ENCODE measurements around the gene TSPAN8.
A peak's percentile ranks its signal among the peaks of the same experiment; 100 is the strongest.

Gene TSPAN8

DNA sequence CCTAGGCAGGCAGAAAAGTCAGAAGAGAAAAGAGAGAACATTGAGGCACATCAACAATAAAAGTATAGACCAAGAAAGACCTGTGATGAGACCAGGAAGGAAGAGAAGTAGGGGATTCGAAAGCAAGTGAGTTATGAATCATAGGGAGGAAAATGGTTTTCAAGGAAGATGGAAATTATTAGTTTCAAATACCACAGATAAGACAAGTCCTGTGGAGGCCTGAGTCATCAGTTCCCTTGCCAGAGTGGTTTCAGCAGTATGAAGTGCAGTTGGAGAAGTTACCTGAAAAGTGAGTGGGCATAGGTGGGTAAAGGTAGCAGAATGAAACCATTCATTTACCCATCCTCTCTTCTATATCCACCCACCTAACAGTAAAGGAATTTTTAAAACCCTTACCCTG is 25.2 kb upstream of the TSPAN8 start:
- ChIA-PET POLR2A (ENCODE audit: low non-redundant PET) (no interaction called here), CTCF (no interaction called here)
- TF ChIP-seq, protein P1, sequence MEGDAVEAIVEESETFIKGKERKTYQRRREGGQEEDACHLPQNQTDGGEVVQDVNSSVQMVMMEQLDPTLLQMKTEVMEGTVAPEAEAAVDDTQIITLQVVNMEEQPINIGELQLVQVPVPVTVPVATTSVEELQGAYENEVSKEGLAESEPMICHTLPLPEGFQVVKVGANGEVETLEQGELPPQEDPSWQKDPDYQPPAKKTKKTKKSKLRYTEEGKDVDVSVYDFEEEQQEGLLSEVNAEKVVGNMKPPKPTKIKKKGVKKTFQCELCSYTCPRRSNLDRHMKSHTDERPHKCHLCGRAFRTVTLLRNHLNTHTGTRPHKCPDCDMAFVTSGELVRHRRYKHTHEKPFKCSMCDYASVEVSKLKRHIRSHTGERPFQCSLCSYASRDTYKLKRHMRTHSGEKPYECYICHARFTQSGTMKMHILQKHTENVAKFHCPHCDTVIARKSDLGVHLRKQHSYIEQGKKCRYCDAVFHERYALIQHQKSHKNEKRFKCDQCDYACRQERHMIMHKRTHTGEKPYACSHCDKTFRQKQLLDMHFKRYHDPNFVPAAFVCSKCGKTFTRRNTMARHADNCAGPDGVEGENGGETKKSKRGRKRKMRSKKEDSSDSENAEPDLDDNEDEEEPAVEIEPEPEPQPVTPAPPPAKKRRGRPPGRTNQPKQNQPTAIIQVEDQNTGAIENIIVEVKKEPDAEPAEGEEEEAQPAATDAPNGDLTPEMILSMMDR (conservative IDR thresholded peaks at IDR 0.05; ENCODE audit: low read depth) = no peak
- H3K27ac ChIP-seq = no peak overlapping the region
- DNase-seq (ENCODE audit: low spot score) = peak; percentile 8

DNA sequence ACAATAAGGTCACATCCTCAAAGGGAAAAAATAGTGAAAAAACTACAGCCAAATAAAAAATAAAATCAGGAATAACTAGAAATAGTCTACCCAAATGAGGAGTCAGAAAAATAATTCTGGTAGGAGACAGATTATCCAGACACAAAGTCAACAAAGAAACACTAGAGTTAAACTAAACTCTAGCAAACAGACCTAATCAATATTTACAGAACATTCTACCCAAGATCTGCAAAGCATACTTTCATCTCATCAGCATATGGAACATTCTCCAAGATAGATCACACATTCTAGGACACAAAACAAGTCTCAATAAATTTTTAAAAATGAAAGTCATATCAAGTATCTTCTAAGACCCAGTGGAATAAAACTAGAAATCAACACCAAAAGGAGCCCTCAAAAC is 20.4 kb upstream of the TSPAN8 start:
- DNase-seq (ENCODE audit: low spot score) = no peak
- POLR2A ChIA-PET (ENCODE audit: low non-redundant PET) = no interaction called here
- no peak overlapping the region for H3K27ac ChIP-seq
- CTCF ChIA-PET = no interaction called here
- TF ChIP-seq, protein P1 (conservative IDR thresholded peaks at IDR 0.05; ENCODE audit: low read depth) = no peak

DNA sequence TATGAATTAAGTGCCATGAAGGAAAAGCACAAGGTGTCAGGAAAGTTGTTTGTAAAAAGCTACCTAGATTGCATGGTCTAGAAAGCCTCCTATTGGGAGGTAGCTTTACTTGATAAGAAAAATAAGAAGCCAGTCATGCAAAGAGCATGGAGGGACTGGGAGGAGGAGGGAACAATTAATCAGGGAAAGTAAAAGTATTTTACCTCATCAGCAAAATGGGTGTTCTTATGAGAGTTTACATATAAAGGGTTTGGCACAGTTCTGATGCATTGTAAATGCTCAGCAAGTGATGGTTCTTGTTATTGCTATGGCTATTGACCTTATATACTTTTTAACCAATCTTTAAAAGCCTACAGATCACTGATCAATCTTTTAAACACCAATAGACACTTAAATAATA is 17.0 kb upstream of the TSPAN8 start:
- no peak overlapping the region for H3K27ac ChIP-seq
- CTCF ChIA-PET = no interaction called here
- TF ChIP-seq, protein P1 (conservative IDR thresholded peaks at IDR 0.05; ENCODE audit: low read depth) = no peak
- POLR2A ChIA-PET (ENCODE audit: low non-redundant PET) = no interaction called here
- no peak for DNase-seq (ENCODE audit: low spot score)

DNA sequence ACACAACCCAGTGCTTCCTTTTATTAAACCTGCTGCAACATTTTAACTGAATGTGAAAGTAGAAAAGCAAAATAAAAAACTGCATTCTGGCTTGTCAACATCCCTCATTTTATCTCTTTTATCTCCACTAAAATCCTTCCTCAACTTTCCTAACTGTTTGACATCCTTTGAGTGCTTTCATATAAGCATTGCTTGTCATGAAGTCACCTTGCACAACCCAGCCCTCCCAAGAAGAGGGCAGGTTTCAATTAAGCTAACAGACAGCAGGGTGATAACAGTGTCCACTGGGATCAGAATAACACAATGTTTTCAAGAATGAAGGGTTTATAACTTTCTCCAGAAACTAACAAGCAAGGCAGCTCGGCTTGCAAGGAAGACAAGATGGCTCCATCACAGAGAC is 16.3 kb upstream of the TSPAN8 start:
- ChIA-PET POLR2A (ENCODE audit: low non-redundant PET) (no interaction called here), CTCF (no interaction called here)
- no peak for DNase-seq (ENCODE audit: low spot score)
- H3K27ac ChIP-seq = no peak overlapping the region
- TF ChIP-seq, protein P1 (conservative IDR thresholded peaks at IDR 0.05; ENCODE audit: low read depth) = no peak

DNA sequence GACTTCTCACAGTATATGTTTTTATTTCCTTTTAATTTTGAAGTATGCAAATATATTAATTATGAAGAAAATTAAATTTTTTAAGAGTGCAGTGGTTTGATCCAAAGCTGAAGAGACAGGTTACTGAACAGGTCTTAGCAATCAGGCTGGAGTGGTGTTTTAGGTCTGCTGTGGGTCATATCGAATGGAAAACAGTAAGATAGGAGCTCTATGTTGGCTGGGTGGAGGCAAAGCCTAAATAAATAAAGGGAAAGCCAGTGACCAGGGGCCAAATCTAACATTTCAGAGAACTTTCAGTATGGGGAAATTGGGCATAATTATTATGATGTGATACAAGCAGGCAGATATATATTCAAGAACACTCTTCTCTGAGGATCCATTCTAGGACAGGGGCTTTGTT is 12.7 kb upstream of the TSPAN8 start:
- CTCF ChIA-PET = no interaction called here
- TF ChIP-seq, protein P1 (conservative IDR thresholded peaks at IDR 0.05; ENCODE audit: low read depth) = no peak
- no peak overlapping the region for H3K27ac ChIP-seq
- POLR2A ChIA-PET (ENCODE audit: low non-redundant PET) = no interaction called here
- DNase-seq (ENCODE audit: low spot score) = no peak

DNA sequence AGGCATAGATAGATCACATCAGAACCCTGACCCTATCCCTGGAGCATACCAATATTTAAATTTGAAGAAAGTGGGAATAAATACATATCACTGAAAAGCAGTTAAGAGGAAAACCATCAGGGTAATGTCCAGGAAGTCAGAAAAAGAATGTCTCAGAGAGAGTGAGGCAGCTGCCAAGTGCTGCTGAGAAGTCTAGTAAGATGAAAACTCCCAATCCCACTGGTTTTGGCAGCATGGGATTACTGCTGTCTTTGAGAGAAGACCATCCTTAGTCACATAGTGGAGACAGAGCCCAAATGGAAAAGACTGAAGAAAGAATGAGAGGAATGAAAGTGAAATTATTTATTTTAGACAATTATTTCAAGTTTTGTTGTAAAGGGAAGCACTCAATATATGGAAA is 11.5 kb upstream of the TSPAN8 start:
- DNase-seq (ENCODE audit: low spot score) = no peak
- TF ChIP-seq, protein P1 (conservative IDR thresholded peaks at IDR 0.05; ENCODE audit: low read depth) = no peak
- no peak overlapping the region for H3K27ac ChIP-seq
- POLR2A ChIA-PET (ENCODE audit: low non-redundant PET) = no interaction called here
- CTCF ChIA-PET = no interaction called here
